GM23338 (cell line): ENCODE data around the gene SKA3. TPM values are rescaled to one million over a fixed set of nuclear protein-coding genes. Genes with fewer than 3 reads are reported as not detected.
A peak's percentile ranks its signal among the peaks of the same experiment; 100 is the strongest.

Experiments
- ATAC-seq: fragments of 200-7000 bp; cut with Tn5 transposase; 3 replicates; pipeline ENCODE4 v1.9.1; 2020
- DNase-seq: peaks from one replicate; pipeline ENCODE4 v3.0.0-alpha.2; 2015; ENCODE audit warnings: low spot score
- H2AFZ ChIP-seq: fragments of 200-600 bp; sonication (generic); 2 replicates; pipeline ENCODE4 v1.8.0; 2016; ENCODE audit warnings: antibody characterized with exemption, mild to moderate bottlenecking, moderate library complexity
- H3F3A ChIP-seq: fragments of 200-600 bp; sonication (generic); replicated peaks from 2 replicates; pipeline ENCODE4 v1.8.0; 2017; ENCODE audit warnings: antibody characterized with exemption, mixed run types, low read depth
- H3K27ac ChIP-seq: fragments of 200-600 bp; sonication (generic); 2 replicates; pipeline ENCODE4 v1.6.1; 2016; ENCODE audit warnings: low read depth
- H3K27me3 ChIP-seq: fragments of 200-600 bp; sonication (generic); 2 replicates; pipeline ENCODE4 v1.8.0; 2016; ENCODE audit warnings: mild to moderate bottlenecking, mixed run types, moderate library complexity; ENCODE audit not compliant: insufficient read depth
- H3K36me3 ChIP-seq: fragments of 200-600 bp; sonication (generic); 2 replicates; pipeline ENCODE4 v1.8.0; 2016; ENCODE audit warnings: mild to moderate bottlenecking; ENCODE audit not compliant: insufficient read depth
- H3K4me1 ChIP-seq: fragments of 200-600 bp; sonication (generic); 2 replicates; pipeline ENCODE4 v1.8.0; 2016; ENCODE audit warnings: mild to moderate bottlenecking, moderate library complexity; ENCODE audit not compliant: insufficient read depth
- H3K4me2 ChIP-seq: fragments of 200-600 bp; sonication (generic); 2 replicates; pipeline ENCODE4 v1.7.1; 2017; ENCODE audit warnings: mixed run types
- H3K4me3 ChIP-seq: fragments of 200-600 bp; sonication (generic); 2 replicates; pipeline ENCODE4 v1.6.1; 2016; ENCODE audit warnings: mixed run types
- H3K79me2 ChIP-seq: fragments of 200-600 bp; sonication (generic); replicated peaks from 2 replicates; pipeline ENCODE4 v1.8.0; 2017; ENCODE audit warnings: mild to moderate bottlenecking; ENCODE audit not compliant: insufficient read depth
- H3K9me2 ChIP-seq: fragments of 200-600 bp; sonication (generic); 2 replicates; pipeline ENCODE4 v1.8.0; 2017; ENCODE audit not compliant: insufficient read depth
- H4K20me1 ChIP-seq: fragments of 200-600 bp; sonication (generic); replicated peaks from 2 replicates; pipeline ENCODE4 v1.8.0; 2017; ENCODE audit warnings: mild to moderate bottlenecking; ENCODE audit not compliant: insufficient read depth
- H3K27ac Mint-ChIP-seq: 2 replicates; pipeline ENCODE4 v1.8.0; 2020; ENCODE audit warnings: inconsistent platforms, mild to moderate bottlenecking, moderate library complexity, mixed read lengths
- H3K27me3 Mint-ChIP-seq: 3 replicates; pipeline ENCODE4 v1.8.0; 2022; ENCODE audit warnings: low read depth, mild to moderate bottlenecking, moderate library complexity, mixed read lengths, inconsistent platforms; ENCODE audit not compliant: insufficient read depth, poor library complexity
- H3K36me3 Mint-ChIP-seq: 3 replicates; pipeline ENCODE4 v1.8.0; 2021; ENCODE audit warnings: low read depth, mild to moderate bottlenecking, inconsistent platforms, moderate library complexity, mixed read lengths
- H3K4me1 Mint-ChIP-seq: 3 replicates; pipeline ENCODE4 v1.8.0; 2020; ENCODE audit warnings: mild to moderate bottlenecking, inconsistent platforms, mixed read lengths
- H3K4me3 Mint-ChIP-seq: 3 replicates; pipeline ENCODE4 v1.8.0; 2021; ENCODE audit warnings: moderate library complexity, mild to moderate bottlenecking, inconsistent platforms, mixed read lengths
- H3K9me3 Mint-ChIP-seq: 3 replicates; pipeline ENCODE4 v1.8.0; 2020; ENCODE audit warnings: moderate library complexity, mild to moderate bottlenecking, inconsistent platforms, mixed read lengths
- CTCF ChIP-seq, 2 experiments: fragments of 200-600 bp in 1 of 2; sonication (generic) in 1 of 2; conservative IDR thresholded peaks; 2 replicates each; pipeline versions ENCODE4 v1.5.1 to v1.6.1; 2016 to 2017; ENCODE audit warnings: antibody characterized with exemption in 2 of 2, low read depth in 2 of 2, mild to moderate bottlenecking in 2 of 2, moderate library complexity in 1 of 2
- EZH2 ChIP-seq: fragments of 200-600 bp; sonication (generic); IDR thresholded peaks from one replicate; pipeline ENCODE4 v1.8.0; 2017; ENCODE audit warnings: antibody characterized with exemption, mild to moderate bottlenecking, low read depth; ENCODE audit not compliant: unreplicated experiment
- NANOG ChIP-seq: IDR thresholded peaks from 2 replicates; pipeline ENCODE4 v1.6.1; 2016; ENCODE audit warnings: antibody characterized with exemption, borderline replicate concordance
- POLR2AphosphoS5 ChIP-seq: IDR thresholded peaks from 2 replicates; pipeline ENCODE4 v1.6.1; 2016; ENCODE audit warnings: antibody characterized with exemption, low read depth
- STAT1 ChIP-seq: IDR thresholded peaks from one replicate; pipeline ENCODE4 v1.6.1; 2016; ENCODE audit warnings: antibody characterized with exemption; ENCODE audit not compliant: unreplicated experiment
- ZNF114 ChIP-seq: fragments of 250-450 bp; sonication (Bioruptor Pico); IDR thresholded peaks from 2 replicates; pipeline ENCODE4 v1.5.0; 2020; ENCODE audit warnings: mild to moderate bottlenecking, moderate library complexity
- ZNF462 ChIP-seq: fragments of 250-450 bp; sonication (Bioruptor Pico); IDR thresholded peaks from 2 replicates; pipeline ENCODE4 v1.5.0; 2020; ENCODE audit warnings: mild to moderate bottlenecking, moderate library complexity
- polyA plus RNA-seq: library from polyadenylated mRNA; unstranded; fragments of >200 nt; fragmentation: Nextera tagmentation; extraction: Ambion mirVana; gene quantifications from 2 replicates; pipeline ENCODE4 v1.2.1, GENCODE V29; 2016
- total RNA-seq: library from RNA; depleted of rRNA; stranded (reverse); fragments of >200 nt; shearing (Covaris generic); gene quantifications from 2 replicates; pipeline ENCODE4 v1.2.3, GENCODE V29; 2014

SKA3 gene
- total and polyA plus RNA-seq, 2 experiments from 2014 or later: 65.9 to 179 TPM

GRCh38 chr13:21149568-21149967 is 26.8 kb downstream of the SKA3 start (continued):
- TF ChIP-seq ZNF462 (CRISPR knock-in tag): no peak
- TF ChIP-seq CTCF (conservative IDR thresholded peaks at IDR 0.05; ENCODE audit: low read depth in 2 of 2): no peak
- no peak for TF ChIP-seq STAT1
- TF ChIP-seq EZH2: no peak
- no peak for TF ChIP-seq NANOG

GRCh38 chr13:21148557-21149258 is 27.6 kb downstream of the SKA3 start:
- no peaks in the 10 kb centered on the region for H3K27me3 ChIP-seq
- H4K20me1 ChIP-seq: peaks cover 11% of the 10 kb centered on the region; the same call in 1 of the 2 replicates
- 0 out of 2 replicates have a peak overlapping the region, but pooled peaks have one; percentile 11 for H3K4me2 ChIP-seq
- H3K4me3 ChIP-seq: no peak overlapping the region
- peaks cover 38% of the 10 kb centered on the region for H3K36me3 Mint-ChIP-seq
- H3F3A ChIP-seq: peaks cover 15% of the 10 kb centered on the region
- H3K4me3 Mint-ChIP-seq: no peak overlapping the region
- peaks cover 31% of the 10 kb centered on the region for H3K4me1 Mint-ChIP-seq
- ATAC-seq: peak; percentile 18
- peaks cover 25% of the 10 kb centered on the region for H3K79me2 ChIP-seq
- peaks cover 30% of the 10 kb centered on the region for H3K4me1 ChIP-seq
- H3K27me3 Mint-ChIP-seq: peaks cover 2% of the 10 kb centered on the region
- H3K9me3 Mint-ChIP-seq: no peaks in the 10 kb centered on the region
- H3K36me3 ChIP-seq: peaks cover 8% of the 10 kb centered on the region
- peak; percentile 31 for DNase-seq
- peak overlapping the region; percentile 50; the same call in 1 of the 2 replicates for H3K27ac Mint-ChIP-seq
- H3K9me2 ChIP-seq: no peaks in the 10 kb centered on the region
- peak overlapping the region; percentile 28 for H3K27ac ChIP-seq
- H2AFZ ChIP-seq: no peak overlapping the region
- TF ChIP-seq ZNF462 (CRISPR knock-in tag) (no peak), ZNF114 (no peak), NANOG (no peak), POLR2AphosphoS5 (no peak)
